NCI-H2196 treated with DMSO at 0.1 percent for 48 hours (cell line): ENCODE measurements around the gene CRYBG2.
"Not testable (repeated sequence)": the region's sequence is repeated elsewhere in the genome, so short reads cannot be mapped to it uniquely, and the experiment has no call there.

Experiments used
- DNase-seq: peaks from one replicate; lab custom pipeline; 2025; ENCODE audit not compliant: unreplicated experiment; lab: John Stamatoyannopoulos, UW

The CRYBG2 gene, protein sequence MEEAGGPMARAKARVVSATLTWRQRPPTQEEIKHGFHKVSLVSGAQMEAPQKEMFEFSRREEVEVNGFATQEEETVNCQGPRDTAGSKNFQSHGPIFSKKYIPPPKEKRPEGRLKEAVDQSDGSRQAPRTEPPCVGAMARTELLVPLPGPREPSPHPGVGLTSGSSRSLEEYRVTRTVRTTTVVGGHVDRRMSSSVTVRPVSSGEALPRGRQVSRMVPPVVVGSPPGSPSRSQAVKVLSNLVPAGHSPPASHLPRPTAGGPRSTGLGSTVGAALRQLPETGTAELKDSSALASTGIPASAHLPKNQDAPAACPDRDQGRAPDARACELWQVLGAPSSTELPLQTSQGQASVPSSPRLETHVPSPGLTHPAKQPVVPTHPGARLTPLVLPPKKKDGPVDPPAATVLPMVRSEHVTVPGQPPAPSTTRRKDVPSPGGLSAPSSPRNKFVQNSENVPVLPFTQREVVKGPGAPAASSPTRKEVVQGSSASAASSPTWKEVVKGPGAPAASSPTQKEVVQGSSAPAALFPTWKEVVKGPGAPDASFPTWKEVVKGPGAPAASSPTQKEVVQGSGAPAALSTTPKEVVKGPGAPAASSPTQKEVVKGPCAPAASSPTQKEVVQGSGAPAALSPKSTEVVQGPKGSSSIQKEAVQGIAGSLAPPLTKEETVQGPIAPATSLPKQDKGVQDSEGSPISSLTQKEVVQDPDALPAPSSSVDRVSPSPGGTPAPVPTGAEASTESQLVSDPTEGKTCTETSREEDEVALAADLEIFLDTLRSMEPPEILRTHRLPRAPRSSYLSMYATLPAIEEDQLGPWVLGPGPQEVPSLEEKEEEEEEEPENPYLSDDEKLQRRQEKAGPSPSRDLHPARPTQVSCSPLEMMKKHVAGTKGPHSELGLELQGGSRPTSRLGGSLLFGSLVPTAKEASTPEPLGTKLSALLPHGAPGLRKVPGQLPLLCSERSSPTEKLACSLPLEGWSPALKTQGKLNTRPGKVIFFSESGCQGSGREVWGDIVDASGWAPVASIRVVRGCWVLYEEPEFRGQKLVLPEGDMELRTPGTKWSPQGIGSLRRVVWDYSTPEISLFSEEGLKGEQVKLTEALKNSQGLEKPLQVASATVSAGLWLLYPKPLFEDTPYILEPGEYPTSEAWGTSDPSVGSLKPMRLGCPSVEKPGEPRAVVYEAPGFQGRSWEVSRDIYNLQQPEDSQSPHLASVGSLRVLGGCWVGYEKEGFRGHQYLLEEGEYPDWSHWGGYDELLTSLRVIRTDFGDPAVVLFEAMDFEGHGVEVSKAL (N-terminal part only)

DNA sequence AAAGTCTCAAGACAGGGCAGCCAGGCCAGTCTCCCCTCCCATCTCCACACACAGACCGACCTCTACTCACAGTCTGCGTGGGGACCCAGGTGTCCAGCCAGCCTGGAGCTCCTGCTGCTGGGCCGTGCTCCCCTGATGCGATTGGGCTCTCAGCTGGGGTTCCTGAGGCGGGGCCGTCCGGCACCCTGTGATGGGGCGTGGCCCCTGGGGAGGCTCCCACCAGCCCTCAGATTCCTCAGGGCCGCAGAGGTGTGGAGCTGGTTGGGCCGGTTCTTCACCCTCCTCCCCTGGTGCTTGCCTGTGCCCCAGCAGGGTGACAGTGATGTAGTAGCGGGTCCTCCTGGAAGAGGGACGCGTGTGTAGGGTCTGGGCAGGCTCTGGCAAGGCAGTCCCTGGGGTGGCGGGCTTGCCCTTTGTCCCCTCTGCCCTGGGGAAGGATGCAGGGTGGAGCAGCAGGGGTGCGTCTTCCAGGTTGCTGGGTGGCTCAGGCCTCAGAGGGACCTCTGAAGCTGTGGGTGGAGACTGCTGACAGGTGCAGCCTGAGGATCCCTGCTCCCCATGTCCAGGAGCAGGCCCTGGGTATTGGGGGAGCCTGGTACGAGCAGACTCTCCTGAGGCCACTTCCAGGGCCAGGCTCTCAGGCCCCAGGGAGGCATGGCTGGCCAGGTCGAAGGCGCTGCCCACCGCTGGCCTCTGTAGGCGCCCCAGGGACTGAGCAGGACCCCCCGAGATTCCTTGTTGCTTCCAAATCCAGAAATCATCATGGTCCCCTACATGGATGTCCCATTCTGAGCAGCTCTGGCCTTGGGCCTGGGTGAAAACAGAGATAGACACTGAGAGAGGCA lies at the start of gene CRYBG2:
Gene CRYBG2 (minus strand): TSS at position 155 of the 845 bp plus-strand sequence. CDS start 7,473 bp downstream, outside the sequence.
- DNase-seq, result no peak

DNA sequence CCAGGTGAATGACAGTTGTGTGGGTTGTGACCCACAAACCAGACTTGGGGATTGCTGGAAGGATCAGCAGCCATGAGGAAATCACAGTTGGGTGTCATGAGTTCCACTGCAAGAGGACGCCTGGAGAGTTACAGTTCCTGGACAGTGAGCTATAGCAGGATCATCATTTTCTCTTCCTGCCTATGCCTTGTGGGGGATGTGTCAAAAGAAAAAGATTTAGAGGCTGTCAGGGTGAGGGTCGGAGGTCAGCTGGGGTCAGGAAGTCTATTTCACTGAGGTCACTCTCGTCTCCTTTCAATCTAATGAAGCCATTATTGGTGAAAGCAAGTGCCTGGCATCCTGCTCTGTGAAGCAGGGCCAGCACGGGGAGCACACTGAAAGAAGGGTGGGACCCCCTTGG lies 49.7 kb upstream of the CRYBG2 start:
- DNase-seq, result no peak

DNA sequence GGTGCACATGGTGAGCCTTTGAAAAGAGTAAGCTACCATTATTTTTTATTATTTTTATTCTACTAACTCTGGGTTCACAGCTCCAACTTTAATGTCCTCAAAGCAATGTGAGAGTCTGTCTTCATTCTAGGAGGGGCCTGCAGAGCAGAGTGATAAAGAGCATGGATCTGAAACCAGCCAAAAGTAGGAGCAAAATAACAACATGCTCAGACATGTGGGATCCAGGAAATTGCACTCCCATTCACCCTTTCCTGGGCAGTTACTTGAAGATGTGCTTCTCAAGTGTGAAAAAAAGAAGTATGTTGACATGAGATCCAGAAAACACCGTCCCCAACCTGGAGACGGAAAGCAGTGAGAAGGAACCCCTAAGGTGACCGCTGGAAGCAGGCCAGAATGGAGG lies 48.0 kb upstream of the CRYBG2 start:
- DNase-seq, result no peak

DNA sequence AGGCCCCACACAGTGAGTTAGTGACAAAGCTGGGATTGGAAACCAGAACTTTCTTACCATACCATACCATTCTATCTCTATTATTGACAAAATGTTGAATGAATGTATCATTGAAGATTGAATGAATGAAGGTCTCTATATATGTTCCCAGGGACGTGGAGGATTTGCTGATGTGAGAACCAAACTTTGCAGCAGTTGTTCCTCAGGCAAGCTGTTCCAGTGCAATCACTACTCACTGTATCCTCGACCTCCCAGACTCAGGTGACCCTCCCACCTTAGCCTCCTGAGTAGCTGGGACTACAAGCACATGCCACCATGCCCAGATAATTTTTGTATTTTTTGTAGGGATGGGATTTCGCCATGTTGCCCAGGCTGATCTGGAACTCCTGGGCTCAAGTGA lies 45.1 kb upstream of the CRYBG2 start:
- DNase-seq, result no peak

DNA sequence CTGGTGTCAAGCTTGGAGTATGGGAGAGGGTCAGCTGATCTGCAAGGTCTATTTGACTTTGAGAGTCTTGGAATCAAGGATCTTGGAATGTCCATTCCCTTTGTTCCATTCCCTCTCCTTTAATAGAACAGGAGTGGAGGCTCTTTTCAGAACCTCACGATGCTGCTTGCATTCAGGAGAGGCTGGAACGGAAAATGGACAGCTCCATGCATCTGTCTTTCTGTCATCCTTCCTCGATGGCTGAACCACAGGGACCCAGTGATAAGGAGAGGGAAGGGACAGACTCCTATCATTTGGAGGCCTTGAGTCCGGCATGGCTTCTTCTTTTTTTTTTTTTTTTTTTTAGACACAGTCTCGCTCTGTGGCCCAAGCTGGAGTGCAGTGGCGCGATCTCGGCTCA lies 41.8 kb upstream of the CRYBG2 start:
- DNase-seq, result no peak

DNA sequence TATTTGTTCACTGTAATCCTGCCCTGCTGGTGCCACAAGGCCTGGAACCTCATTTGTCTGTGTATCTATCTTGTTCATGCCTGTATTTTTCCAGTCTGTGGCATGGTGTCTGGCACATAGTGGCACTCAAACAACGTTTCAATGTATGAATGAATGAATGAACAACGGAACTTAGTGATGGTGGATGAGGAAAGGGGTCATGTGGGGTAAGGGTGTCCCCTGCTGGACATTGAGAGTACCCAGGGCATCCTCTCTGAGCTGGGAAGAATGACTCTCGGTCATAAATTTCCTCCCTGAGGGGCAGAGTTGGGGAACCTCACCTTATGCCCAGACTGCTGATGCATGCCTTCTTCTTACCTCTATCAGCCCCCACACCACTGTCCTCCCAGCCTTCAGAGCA lies 37.5 kb upstream of the CRYBG2 start:
- DNase-seq, result no peak

DNA sequence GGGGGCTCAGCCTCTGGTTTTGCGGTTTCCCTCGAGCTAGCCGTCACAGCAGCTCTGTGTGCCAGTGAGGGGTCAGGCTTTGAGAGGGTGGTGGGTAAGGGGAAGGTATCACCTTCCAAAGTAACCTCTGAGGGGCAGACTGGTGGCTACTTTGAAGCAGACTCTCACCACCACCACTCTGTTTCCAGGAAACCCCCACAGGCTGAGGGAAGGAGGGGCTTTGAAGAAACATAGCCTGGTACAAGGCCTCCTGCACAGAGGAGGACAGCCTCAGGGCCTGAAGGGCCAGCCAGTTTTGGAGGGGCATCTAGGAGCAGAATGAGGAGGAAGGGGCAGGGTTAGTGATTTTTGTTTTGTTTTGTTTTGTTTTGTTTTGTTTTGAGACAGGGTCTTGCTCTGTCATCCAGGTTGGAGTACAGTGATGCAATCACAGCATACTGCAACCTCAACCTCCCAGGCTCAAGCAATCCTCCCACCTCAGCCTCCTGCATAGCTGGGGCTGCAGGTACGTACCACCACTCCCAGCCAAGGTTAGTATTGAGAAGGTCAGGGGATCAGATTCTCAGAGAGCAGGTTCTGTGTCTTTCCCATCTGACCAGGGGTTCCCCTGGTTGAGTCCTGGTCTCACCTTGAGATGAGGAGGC lies 35.8 kb upstream of the CRYBG2 start:
- no peak for DNase-seq

DNA sequence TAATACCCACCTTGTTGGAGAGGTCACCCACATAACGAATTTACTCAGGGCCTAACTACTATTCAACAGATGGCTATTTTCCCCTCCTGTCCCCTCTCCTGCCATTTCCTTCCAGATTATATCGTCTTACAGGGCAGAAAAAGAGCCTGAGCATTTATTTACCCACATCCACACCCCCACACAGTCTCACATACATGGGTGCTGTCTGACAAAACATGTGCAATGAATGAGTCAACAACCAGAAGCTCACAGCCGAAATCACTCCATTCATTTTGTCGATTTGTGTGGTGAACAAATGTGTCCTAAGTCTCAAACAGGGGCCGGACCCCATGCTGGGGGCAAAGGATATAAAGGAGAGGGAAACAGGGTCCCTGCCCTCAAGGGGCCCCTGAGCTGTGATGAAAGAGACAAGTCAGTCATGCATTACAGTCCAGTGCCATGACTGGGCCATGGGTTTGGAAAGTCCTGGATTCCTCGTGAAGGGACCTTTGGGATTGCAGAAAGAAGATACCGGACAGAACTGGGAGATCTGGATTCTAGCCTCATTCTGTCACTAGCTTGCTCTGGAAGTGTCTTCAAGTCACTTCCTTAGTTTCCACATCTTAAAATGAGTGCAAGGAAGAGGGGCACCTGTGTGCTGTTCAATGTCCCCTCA lies 35.0 kb upstream of the CRYBG2 start:
- DNase-seq, result no peak

DNA sequence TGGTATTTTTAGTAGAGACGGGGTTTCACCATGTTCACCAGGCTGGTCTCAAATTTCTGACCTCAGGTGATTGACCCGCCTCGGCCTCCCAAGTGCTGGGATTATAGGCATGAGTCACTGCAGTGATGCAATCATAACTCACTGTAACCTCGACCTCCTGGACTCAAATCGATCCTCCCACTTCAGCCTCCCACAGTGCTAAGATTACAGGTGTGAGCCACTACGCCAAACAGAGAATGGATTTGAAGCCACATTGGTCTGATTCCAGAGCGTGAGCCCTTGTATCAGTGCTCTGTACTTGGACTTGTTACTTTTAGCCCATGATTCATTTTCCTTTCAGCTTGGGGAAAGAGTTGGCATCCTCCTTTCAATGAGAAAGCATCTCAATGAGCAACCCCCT lies 33.5 kb upstream of the CRYBG2 start:
- no peak for DNase-seq

DNA sequence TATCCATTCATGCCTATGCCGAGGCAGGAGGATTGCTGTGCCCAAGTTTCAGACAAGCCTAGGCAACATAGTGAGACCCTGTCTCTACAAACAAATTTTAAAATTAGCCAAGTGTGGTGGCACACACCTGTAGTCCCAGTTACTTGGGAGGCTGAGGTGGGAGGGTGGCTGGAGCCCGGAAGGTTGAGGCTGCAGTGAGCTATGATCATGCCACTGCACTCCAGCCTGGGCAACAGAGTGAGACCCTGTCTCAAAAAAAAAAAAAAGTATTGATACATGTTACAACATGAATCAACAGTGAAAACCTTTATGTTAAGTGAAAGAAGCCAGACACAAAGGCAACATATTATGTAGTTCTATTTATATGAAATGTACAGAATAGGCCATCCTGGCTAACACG lies 31.1 kb upstream of the CRYBG2 start:
- not testable (repeated sequence) for DNase-seq

DNA sequence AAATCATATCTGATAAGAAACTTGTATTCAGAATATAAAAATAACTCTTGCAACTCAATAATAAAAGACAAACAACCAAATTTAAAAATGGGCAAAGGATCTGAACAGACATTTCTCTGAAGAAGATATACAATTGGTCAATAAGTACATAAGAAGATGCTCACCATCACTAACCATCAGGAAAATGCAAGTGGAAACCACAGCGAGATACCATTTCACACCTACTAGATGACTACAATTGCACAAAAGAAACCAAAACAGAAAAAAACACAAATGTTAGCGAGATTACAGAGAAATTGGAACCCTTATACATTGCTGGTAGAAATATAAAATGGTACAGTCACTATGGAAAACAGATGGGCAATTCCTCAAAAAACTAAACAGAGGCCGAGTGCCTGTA lies 30.1 kb upstream of the CRYBG2 start:
- DNase-seq, result no peak

DNA sequence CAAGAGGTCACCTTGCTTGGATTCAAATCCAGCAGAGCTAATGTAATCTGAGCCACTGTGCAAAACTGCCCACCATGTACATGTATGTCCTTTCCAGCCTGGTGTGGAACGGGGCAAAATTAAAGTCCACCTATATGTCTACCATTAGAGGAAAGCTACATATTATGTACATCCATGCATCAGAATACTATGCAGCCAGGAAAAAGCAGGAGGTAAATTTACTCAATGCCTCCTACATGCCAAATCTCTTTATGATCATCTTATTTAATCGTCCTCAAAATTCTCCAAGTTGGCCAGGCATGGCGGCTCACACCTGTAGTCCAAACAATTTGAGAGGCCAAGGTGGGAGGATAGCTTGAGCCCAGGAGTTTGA lies 24.9 kb upstream of the CRYBG2 start:
- DNase-seq, result no peak

DNA sequence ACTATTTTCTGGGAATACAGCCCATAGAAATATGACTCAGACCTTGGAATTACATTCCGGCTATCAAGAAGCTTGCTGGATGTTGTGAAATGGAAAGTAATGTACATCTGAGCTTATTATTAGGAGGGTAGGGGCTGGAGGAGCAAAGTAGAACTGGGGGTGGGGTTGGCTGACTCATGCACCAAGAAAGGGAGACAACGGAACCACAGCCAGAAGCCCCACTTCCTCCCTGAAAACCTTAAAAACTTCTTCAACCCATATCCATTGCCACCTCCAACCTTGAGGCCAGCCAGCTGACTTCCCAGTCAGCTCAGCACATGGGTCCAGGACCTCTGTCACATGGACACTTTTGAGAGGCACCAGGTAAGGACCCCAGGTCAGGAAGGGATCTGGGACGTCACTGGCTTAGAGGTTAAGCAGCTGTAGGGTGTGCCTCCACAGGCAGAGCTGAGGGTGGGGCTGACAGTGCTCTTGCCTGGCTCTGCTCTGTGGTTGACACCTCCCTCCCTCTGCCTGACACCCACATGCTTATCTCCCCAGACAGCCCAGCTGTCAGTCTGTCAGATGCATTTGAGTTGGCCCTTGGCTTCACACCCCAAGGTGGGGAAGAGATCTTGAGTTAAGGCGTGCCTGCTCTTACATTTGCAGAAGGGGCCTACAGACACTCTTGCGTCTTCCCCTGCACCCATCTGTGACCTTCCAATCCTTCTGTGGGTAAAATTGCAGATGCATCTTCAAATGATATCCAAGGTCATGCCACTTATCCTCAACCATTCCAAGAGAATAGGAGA lies 24.4 kb upstream of the CRYBG2 start:
- no peak for DNase-seq

DNA sequence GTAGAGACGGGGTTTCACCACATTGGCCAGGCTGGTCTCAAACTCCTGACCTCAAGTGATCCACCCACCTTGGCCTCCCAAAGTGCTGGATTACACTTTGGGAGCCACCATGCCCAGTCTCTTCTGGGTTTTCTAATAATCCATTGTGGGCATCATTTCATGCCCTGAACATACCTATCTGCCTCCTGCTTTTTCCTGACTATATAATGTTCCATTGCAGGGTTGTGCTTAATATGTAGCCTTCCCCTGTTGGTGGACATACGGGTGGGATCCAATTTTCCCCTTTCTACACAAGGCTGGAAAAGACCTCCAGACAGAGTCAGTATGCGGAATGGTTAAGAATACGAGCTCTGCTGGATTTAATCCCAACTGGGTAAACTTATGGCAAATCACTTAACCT lies 22.1 kb upstream of the CRYBG2 start:
- DNase-seq, result no peak

DNA sequence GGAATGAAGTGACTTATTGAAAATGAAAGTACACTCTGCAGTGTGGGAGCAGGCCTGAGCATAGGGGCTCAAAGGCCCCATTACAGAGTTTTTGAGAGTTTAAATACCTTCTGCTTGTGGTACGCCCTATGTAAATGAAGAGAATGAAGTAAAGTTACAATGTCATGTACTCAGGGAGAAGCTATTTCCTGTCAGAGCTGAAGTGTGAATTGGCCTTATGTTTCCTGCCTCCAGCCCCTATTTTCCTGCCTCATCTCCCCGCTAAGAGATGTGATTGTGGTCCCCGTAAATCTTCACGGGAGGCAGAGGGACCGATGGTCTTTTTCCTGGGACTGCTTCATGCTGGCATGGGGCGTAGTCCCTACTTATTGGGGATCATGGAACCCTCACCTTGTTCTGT lies 21.2 kb upstream of the CRYBG2 start:
- DNase-seq, result no peak

DNA sequence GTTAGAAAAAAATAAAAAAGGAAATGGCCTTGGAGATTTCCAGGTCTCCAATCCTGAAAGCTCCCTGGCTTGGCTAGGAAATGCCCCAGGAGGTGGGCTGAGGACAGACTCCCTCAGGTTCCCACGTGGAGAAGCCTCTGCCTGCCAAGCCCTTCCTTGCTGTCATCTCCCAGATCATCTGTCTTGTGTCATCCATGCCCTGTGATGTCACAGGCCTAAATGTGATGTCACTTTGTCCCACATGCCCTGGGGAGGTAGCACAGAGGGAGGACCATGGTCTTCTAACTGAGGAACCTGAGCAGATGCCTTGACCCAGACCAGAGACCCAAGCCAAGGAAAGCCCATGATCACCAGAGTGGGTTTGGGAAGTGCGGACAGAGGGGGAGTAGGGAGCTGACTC lies 20.4 kb upstream of the CRYBG2 start:
- not testable (repeated sequence) for DNase-seq

DNA sequence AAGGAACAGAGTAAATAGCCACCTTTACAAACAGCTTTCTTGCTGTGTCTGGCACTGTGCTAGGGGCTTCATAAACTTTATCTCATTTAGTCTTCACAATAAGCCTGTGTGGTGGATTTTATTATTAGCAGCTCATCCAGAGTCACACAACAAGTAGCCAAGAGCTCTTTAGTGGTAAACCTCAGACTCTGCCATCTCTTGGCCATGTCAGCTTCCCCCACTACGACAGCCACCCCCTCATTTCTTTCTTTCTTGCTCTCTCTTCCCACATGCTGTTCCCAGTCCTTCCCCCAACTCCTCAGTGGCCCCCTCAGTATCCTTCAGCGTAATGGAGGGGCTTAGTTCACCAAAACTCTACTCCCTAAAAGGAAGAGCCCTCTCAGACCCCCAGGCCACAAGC lies 19.9 kb upstream of the CRYBG2 start:
- DNase-seq, result no peak

DNA sequence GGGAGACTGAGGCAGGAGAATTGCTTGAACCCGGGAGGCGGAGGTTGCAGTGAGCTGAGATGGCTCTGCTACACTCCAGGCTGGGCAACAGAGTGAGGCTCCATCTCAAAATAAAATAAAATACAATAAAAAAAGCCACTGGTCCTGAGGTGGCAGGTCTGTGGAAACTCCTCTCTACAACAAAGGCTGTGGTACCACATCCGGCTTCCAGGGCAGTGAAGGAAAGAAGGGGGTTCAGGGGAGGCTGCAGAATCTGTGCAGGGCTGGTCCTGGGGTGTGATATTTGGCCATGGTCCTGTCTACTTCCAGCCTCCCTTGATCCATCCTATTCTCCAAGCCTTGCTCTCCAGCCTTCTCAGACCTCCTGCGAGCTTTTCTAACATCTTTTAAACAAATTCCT lies 19.4 kb upstream of the CRYBG2 start:
- DNase-seq, result no peak

DNA sequence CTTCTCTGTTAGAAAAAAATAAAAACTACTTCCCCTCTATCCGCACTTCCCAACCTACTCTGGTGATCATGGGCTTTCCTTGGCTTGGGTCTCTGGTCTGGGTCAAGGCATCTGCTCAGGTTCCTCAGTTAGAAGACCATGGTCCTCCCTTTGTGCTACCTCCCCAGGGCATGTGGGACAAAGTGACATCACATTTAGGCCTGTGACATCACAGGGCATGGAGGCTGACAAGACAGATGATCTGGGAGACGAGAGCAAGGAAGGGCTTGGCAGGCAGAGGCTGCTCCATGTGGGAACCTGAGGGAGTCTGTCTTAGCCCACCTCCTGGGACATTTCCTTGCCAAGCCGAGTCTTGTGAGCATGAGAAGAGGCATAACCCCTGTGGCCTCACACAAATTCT lies 18.7 kb upstream of the CRYBG2 start, which contains the start of gene ZNF683:
Gene ZNF683 (minus strand): TSS at position 140 of the 400 bp plus-strand sequence. CDS start 4,179 bp downstream, outside the sequence.
- DNase-seq, result not testable (repeated sequence)
